Neutrophil (primary cell): ENCODE measurements around the gene ASB18.

Experiments used
- H3K27ac ChIP-seq: fragments of 200-600 bp; sonication (generic); 2 replicates; pipeline ENCODE4 v1.5.1; 2016; ENCODE audit warnings: mild to moderate bottlenecking, moderate library complexity
- H3K27me3 ChIP-seq: fragments of 200-600 bp; sonication (generic); 2 replicates; pipeline ENCODE4 v1.6.0; 2016; ENCODE audit warnings: mild to moderate bottlenecking
- H3K36me3 ChIP-seq: fragments of 200-600 bp; sonication (generic); 2 replicates; pipeline ENCODE4 v1.5.1; 2017
- H3K4me1 ChIP-seq, 2 experiments: fragments of 200-600 bp in 1 of 2; sonication (generic) in 1 of 2; 1 replicate in 1 of 2; 2 replicates in 1 of 2; pipeline versions ENCODE4 v1.5.1 to v1.6.1; 2013 to 2016; ENCODE audit warnings: low read depth in 1 of 2, low read length in 1 of 2, mild to moderate bottlenecking in 1 of 2, moderate library complexity in 1 of 2; ENCODE audit not compliant: control insufficient read depth in 1 of 2, insufficient read depth in 1 of 2
- H3K4me3 ChIP-seq, 2 experiments: fragments of 200-600 bp in 1 of 2; sonication (generic) in 1 of 2; 1 replicate in 1 of 2; 2 replicates in 1 of 2; pipeline ENCODE4 v1.5.1; 2013 to 2016; ENCODE audit warnings: low read depth in 1 of 2, low read length in 1 of 2, mild to moderate bottlenecking in 1 of 2, moderate library complexity in 1 of 2
- H3K9me3 ChIP-seq: fragments of 200-600 bp; sonication (generic); 2 replicates; pipeline ENCODE4 v1.5.1; 2016
- CTCF ChIP-seq: fragments of 200-600 bp; sonication (generic); IDR thresholded peaks from 2 replicates; pipeline ENCODE4 v1.5.1; 2016; ENCODE audit warnings: antibody characterized with exemption

ASB18 gene

DNA sequence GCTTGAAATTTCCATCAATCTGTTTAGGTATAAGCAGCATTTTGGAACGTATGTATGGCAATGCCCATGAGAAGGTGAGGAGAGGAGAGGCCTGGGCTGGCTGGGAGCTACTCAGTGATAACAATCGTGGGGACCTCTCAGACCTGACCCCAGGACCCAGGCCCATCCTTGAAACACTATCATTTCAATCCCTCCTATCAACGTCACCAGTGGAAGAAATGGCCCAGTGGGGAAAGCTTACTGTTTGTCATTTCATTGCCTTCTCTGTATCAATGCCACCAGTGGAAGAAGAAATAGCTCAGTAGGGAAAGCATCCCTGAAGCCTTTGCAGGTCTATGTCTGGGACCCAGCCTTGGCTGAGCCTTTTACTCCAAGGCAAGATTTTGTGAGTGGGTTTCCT, 44.8 kb downstream of the ASB18 start:
- no peaks in the 10 kb centered on the region for H3K9me3 ChIP-seq
- no peak overlapping the region for H3K27ac ChIP-seq
- peaks cover 13% of the 10 kb centered on the region for H3K27me3 ChIP-seq
- no peak for TF ChIP-seq CTCF
- no peaks in the 10 kb centered on the region for H3K4me1 ChIP-seq
- no peak overlapping the region for H3K4me3 ChIP-seq
- H3K36me3 ChIP-seq: no peaks in the 10 kb centered on the region

- Histone ChIP-seq H3K4me3 (no peak overlapping the region), H3K9me3 (no peaks in the 10 kb centered on the region), H3K36me3 (no peaks in the 10 kb centered on the region), H3K27me3 (peaks cover 28% of the 10 kb centered on the region), H3K27ac (no peak overlapping the region), H3K4me1 (no peaks in the 10 kb centered on the region)
- TF ChIP-seq CTCF: no peak
Observed at GRCh38 chr2:236217926-236218325, 46.3 kb downstream of the ASB18 start.

GRCh38 chr2:236216711-236217110, 47.5 kb downstream of the ASB18 start:
- Histone ChIP-seq H3K4me1 (no peaks in the 10 kb centered on the region), H3K4me3 (no peak overlapping the region), H3K9me3 (no peaks in the 10 kb centered on the region), H3K27me3 (peaks cover 34% of the 10 kb centered on the region), H3K27ac (no peak overlapping the region), H3K36me3 (no peaks in the 10 kb centered on the region)
- TF ChIP-seq CTCF: no peak

- TF ChIP-seq CTCF: no peak
- Histone ChIP-seq H3K27ac (no peak overlapping the region), H3K4me3 (no peak overlapping the region), H3K9me3 (no peaks in the 10 kb centered on the region), H3K4me1 (no peaks in the 10 kb centered on the region), H3K27me3 (peaks cover 35% of the 10 kb centered on the region), H3K36me3 (no peaks in the 10 kb centered on the region)
Observed at GRCh38 chr2:236215761-236216333, 48.4 kb downstream of the ASB18 start.

- Histone ChIP-seq H3K27me3 (peaks cover 35% of the 10 kb centered on the region), H3K4me1 (no peaks in the 10 kb centered on the region), H3K4me3 (no peak overlapping the region), H3K27ac (no peak overlapping the region), H3K36me3 (no peaks in the 10 kb centered on the region), H3K9me3 (no peaks in the 10 kb centered on the region)
- TF ChIP-seq CTCF: no peak
Observed at GRCh38 chr2:236215196-236215595, 49.0 kb downstream of the ASB18 start.
